Kidney capillary endothelial cell (primary cell): ENCODE data around the gene FAM13A.
A peak's percentile ranks its signal among the peaks of the same experiment; 100 is the strongest.
"Not testable (repeated sequence)": the region's sequence is repeated elsewhere in the genome, so short reads cannot be mapped to it uniquely, and the experiment has no call there.

Experiments used
- DNase-seq: peaks from one replicate; pipeline ENCODE4 v3.0.0-alpha.2; 2018; ENCODE audit warnings: low spot score

FAM13A gene

GRCh38 chr4:88897752-88898151 is 159.2 kb downstream of the FAM13A start:
- no peak for DNase-seq

- DNase-seq: no peak
Observed at GRCh38 chr4:88897180-88897579, 159.8 kb downstream of the FAM13A start.

GRCh38 chr4:88893961-88894360 is 163.0 kb downstream of the FAM13A start:
- no peak for DNase-seq

- DNase-seq: no peak
Observed at GRCh38 chr4:88892646-88893045, 164.3 kb downstream of the FAM13A start.

GRCh38 chr4:88891636-88892035 is 165.3 kb downstream of the FAM13A start:
- no peak for DNase-seq

- DNase-seq: not testable (repeated sequence)
Observed at GRCh38 chr4:88887409-88887808, 169.6 kb downstream of the FAM13A start.

GRCh38 chr4:88881227-88881569 is 175.8 kb downstream of the FAM13A start:
- no peak for DNase-seq

GRCh38 chr4:88880501-88881226 is 176.3 kb downstream of the FAM13A start:
- DNase-seq: no peak

GRCh38 chr4:88879991-88880390 is 177.0 kb downstream of the FAM13A start:
- DNase-seq: no peak

GRCh38 chr4:88878642-88879041 is 178.3 kb downstream of the FAM13A start:
- DNase-seq: no peak

GRCh38 chr4:88870428-88870827 is 186.6 kb downstream of the FAM13A start:
- DNase-seq: no peak

- DNase-seq: no peak
Observed at GRCh38 chr4:88868510-88868909, 188.5 kb downstream of the FAM13A start.

GRCh38 chr4:88866862-88867550 is 190.0 kb downstream of the FAM13A start:
- peak; percentile 81 for DNase-seq

GRCh38 chr4:88865466-88865865 is 191.5 kb downstream of the FAM13A start:
- no peak for DNase-seq

- DNase-seq: peak; percentile 74
Observed at GRCh38 chr4:88865046-88865445, 191.9 kb downstream of the FAM13A start.

- DNase-seq: no peak
Observed at GRCh38 chr4:88860586-88860985, 196.4 kb downstream of the FAM13A start.

- DNase-seq: no peak
Observed at GRCh38 chr4:88859191-88859812, 197.7 kb downstream of the FAM13A start.

- no peak for DNase-seq
Observed at GRCh38 chr4:88858752-88859151, 198.2 kb downstream of the FAM13A start.

- no peak for DNase-seq
Observed at GRCh38 chr4:88857588-88857987, 199.4 kb downstream of the FAM13A start.

GRCh38 chr4:88854481-88854880 is 202.5 kb downstream of the FAM13A start:
- DNase-seq: no peak

- not testable (repeated sequence) for DNase-seq
Observed at GRCh38 chr4:88853583-88853982, 203.4 kb downstream of the FAM13A start.

- DNase-seq: peak; percentile 30
Observed at GRCh38 chr4:88846206-88846790, 210.7 kb downstream of the FAM13A start.
